TTC549 (cell line): ENCODE results near the gene FOXJ3.

Source experiments
- FAIRE-seq: peaks from 2 replicates; lab custom pipeline; 2012; peaks lifted over from hg19 to GRCh38; lab: Jason Lieb, UNC

FOXJ3 gene

DNA sequence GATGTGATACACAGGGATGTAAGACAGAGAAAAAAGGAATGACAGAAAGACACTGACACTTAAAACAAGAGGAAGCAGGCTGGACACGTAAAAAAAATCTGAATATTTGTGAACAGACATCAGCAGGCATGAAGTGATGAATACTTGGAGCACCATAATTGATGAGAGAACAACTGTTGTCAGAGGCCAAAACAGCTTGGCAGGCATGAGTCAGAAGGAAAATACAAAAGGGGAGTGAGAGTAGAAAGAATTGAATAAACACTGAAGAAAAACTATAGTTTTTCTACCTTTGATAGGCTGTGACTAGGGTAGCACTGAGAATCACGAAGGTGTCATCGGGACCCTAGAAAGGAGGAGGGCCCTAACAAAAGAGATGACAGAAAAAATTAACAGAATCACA is 148.9 kb downstream of the FOXJ3 start:
- no peak for FAIRE-seq

DNA sequence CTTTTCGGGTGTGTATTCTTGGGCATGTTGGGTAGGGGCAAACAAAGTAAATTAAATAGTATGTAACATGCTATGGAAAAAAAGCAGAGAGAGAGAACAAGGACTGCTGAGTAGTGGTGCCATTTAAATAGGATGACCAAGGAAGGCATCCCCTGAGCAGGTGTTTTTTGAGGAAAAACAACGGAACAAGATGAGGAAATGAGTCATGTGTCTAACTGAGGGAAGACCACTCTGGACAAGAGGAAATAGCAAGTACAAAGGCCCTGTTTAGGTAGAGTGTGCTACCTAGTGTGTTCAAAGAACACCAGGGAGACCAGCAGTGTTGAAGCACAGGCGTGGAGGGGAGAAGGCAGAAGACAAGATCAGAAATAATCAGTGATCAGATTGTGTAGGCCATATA is 150.4 kb downstream of the FOXJ3 start:
- no peak for FAIRE-seq

DNA sequence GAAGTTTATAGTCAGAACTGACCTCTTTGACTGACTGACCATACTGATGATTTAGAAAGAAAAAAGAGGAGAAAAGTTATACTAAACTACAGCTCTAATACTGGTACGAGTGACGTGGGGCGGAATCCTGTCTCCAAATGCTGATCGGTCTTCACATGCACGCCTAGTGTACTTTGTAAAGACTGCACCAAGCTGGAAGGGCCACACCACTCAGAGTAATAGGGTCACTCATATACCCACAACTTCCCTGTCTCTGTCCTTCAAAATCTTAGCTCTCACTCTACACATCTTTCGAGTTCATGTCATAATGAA is 151.1 kb downstream of the FOXJ3 start:
- FAIRE-seq: no peak

DNA sequence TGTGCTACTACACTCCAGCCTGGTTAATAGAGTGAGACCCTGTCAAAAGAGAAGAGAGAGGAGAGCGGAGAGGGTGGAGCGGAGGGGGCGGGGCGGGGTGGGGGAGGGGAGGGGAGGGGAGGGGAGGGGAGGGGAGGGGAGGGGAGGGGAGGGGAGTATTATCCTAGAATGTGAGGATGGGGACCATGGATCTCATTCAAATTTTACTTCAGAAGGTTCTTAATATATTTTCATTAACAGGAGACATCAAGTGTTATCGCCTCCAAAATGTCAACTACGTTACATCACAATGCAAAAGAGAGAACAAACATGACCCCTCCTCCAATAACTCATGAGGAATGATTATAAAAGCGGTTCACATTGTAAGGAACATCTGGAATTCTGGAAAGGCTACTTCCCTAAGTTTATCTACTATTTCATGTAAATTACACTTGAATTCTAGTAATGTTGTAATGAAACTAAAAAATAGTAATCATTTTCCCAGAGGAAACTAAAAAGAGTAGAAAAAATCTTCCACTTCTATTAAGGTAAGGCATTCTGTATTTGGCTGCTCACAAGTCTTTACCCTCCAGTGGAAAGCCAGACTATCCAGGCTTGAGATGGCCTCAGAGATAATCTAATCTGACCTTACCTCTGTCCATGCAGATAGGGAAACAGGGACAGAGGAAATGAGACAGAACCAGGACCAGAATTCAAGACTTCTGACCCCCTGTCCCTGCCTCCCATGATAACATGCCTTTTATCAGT is 151.7 kb downstream of the FOXJ3 start:
- no peak for FAIRE-seq

DNA sequence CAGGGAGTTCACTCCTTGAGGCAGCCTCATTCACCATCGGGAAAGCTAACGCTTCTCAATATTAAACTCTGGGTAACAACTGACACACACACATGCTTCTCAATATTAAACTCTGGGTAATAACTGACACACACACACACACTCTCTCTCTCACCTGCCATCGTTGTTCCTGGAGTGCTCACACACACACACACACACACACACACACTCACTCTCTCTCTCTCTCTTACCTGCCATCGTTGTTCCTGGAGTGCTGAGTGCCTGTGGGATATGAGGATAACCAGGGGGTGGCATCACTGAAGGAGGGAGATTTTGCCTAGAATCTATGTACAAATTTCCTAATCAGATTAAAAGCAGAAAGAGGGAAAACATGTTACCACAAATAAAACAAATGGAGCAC is 153.3 kb downstream of the FOXJ3 start:
- FAIRE-seq: no peak

DNA sequence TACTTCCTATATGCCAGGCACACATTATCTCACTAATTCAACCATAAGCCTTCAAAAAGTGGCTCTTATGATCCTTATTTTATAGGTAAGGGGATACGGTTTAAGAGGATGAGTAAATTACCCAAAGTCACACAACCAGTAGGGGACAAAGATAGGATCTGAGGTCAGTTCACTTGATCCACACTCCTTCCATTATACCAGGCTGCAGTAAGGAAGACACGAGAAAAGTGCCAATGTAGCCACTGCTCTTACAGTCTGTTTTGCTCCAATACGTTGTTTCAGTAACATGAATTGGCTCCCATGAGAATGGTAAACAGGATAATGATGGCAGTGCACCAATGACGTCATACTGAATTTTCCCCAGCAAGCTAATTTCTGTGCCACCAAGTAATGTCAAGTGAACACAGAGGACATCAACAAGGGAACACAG is 155.1 kb downstream of the FOXJ3 start:
- FAIRE-seq: no peak

DNA sequence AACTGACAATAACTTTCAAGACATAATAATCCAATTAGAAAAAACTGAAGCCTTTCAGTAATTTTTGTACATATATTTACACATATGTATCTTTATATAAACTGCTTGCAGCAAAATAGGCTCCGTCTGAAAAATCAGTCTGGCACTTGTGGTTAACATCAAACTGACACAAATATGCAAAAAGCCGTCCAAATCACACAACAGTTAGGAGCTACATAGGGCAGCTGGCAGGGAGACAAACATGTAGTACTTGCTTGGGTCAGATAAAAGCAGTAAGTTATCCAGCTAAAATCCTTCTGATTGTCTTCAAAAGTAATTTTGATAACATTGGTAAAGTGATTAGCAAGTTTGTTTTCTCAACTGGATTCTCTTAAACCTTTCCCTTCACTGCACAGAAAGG is 155.8 kb downstream of the FOXJ3 start:
- FAIRE-seq: no peak

DNA sequence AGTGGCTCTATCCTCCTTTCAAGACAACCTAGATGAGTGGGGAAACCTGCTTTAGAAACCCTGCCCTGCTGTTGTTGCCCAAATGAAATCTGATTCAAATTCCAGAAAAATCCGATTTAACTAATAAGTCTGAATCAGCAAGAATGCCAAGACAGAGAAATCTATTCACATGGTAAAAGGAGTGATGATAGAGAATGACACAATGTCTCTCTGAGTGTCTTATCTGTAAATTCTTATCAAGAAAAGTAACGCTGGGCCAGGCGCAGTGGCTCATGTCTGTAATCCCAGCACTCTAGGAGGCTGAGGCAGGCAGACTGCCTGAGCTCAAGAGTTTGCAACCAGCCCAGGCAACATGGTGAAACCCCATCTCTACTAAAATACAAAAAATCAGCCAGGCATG is 156.8 kb downstream of the FOXJ3 start:
- FAIRE-seq: no peak

DNA sequence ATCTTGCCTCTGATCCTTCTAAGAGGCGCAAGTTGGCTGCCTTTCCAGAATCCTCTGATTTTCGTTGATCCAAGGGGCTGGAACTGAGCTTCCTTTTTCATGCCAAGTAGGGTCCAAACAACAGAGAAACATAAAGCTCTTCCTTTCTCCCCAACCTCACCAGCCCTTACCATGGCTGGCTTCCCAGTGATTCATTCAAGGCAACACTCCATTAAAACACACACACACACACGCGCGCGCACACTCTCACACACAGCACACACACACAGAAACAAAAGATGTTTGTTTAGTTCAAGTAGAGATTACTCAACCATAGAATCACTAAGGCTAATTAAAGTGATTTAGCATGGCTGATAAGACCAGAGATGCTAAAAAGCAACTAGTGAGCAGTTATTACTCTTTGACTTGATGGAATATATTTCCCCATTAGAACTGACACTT is 157.5 kb downstream of the FOXJ3 start:
- FAIRE-seq: no peak

DNA sequence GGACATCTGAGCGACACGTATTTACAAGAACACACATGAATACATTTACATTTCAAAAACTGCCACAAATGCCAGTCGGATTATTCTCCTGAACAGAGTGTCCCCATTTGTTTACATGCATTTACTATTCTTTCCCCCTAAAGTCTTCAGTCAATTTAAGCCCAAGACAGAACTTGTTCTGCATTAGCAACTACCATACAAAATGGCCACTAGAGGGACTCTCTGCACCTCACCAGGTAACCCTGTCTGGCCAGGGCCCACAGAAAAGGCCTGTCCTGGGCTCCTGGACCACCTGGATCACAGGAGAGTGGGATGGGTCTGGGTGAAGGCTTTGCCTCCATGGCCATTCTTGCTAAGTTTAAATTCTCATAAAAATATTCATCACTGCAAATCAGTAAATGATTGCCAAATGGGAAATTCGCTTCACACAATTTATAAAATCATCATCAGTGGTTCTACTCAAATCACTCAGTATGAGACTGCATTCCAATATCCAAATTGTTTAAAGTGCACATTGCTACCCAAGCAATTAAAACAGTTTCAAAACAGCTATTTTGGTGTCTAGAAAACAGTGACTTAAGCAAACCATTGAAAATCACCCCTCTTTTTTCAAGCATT is 158.0 kb downstream of the FOXJ3 start:
- FAIRE-seq: no peak

DNA sequence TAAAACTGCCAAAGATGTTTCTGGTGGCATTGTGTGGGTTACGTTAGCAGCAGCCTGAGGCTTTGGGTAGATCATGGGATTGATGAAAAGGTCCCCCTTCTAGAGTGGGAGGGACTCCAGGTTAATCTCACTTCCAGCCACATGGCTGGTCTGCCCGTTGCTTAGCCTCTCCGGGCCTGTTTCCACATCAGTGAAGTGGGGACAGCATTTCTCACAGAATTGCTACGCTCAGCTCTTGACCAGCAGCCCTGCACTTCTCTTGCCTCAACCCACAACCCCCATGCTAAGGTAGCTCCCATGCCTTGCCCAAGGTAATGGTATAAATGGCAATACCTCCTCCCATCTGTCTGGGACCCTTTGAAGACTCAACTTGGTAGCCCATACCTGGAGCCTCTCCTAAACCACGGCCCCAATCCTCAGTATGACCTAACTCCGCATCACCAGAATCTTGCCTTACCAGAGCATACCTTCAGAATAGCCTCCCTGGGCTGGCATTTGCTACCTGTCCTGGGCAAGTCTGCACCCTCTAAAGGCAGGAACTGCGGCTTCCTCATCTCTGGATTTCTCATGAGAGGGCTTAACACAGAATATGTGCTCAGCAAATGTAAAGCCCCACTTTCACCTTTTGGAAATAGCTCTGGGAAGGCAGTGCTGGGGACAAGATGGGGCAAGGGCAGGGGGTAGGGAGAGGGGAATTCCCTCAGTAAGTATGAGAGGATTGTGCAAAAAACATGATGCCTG is 159.6 kb downstream of the FOXJ3 start:
- FAIRE-seq: no peak

DNA sequence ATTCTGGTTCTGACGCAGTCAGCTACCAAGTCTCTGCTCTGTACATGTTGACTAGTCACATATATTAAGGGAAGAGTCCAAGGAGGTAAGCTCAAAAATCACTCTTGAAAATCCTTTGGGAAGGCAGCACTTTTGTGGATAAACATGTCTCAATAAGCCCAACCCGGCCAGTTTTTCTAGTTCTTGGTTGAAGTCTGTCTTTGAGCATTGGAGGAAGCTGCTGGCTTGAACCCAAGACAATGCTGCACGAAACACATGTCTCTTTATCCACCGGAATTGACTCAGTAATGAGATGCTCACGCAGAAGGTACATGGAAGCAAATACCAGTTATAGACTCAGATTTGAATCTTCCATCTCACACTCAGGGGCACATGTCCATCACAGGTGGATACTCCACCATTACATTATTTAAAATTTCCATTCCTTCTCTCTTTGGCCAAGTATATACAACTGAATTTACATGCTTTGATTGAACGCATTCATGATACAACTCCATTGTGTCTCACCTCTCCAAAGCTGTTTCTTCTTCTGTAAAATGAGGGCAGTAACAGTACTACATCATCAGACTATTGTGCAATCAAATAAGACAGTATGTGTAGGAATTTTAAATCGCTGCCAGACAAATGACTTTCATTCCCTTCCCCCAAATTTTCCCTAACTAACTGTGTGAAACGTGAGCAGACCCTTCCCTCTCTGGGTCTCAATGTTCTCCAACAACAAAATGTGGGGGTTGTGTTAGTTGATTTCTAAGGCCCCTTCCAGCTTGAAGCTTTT is 160.9 kb downstream of the FOXJ3 start:
- no peak for FAIRE-seq

DNA sequence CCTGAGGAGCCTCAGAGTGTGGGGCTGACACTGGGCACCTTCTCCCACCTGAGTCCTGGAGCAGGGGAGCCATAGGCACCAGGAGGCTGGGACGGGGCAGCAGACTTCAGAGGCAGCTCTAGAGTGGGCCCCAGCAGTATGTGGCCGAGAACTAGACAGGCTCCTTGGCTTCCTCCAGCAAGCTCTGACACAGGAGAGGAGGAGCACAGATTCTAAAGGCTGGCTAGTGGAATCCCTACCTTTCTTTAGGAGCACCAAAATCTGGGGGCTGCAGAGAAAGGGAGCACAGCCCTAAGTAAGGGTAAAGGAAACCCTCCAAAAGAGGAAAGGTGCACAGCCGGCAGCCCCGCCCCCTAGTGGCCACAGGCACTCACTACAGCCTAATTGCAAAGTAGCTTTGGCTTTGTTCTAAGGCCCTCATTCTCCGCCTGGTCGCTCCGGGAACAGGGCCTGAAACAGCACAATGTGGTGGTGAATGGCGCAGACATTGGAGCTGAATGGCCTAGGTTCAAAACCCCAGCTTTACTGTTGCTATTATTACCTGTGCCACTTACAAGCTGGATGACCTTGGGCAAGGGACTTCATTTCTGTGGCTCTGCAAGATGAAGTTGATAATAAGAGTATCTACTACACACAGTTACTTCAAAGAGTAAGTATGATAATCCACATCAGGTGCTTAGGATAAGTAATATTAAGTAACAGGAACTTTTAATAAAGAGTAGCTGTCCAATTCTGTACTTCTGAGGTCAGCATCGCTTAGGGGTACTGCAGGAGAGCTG is 161.7 kb downstream of the FOXJ3 start:
- FAIRE-seq: peak; percentile 3

DNA sequence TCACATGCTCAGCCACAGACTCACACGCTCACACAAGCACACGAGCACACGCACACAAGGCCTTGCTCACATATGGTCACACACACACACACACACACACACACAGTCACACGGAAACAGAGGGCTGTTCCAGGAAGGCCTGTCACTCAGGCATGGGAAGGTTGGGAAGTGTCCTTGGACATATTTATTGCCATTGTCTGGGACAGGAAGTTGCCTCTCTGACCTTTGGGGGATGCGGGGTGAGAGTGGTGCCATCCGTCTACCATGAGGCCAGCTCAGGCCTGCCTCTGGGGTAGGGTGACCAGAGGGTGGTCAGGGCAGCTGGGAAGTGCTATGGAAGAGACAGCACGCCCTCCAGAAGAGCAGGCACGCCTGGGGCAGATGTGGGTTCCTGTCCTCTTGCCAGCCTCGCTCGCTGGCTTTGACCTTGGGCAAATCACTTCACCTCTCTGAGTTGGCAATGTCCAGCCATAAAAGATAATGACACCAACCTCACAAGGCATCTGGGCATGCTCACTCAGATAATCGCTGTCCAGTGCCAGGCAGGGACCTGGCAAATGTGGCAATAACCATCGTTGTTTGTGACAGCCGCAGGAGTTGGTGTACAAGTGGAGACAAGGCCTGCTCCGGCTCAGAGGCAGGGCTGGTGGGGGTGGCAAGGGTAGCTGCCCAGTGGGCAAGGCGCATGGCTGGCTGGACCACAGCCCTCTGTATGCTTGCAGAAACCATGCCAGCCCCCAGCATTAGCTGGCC is 162.5 kb downstream of the FOXJ3 start:
- no peak for FAIRE-seq

DNA sequence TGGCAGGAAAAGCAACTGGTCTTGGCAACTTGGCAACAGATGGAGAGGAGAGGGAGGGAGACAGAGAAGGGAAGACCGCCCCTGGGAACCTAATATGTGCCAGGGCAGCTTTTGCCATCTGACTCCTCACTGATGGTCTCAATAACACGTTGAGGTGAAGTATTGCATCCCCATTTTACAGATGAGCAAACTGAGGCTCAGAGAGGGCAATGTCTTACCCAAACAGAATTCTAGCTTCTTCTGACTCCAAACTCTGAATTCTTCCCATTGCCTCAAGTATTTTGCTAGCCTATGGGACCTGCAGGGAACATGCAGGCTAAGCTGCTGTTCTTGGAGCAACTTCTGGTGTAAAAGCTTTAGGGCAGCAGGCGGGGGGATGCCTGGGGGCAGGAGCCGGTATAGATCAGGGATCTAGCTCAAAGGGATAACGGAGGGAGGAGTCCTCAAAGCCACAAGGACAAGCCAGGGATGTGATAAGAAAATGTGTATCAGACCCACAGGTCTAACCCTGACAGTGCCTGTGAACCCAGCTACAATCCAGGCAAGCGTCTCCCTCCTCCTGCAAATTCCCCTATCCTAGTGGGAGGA is 163.3 kb downstream of the FOXJ3 start:
- FAIRE-seq: no peak

DNA sequence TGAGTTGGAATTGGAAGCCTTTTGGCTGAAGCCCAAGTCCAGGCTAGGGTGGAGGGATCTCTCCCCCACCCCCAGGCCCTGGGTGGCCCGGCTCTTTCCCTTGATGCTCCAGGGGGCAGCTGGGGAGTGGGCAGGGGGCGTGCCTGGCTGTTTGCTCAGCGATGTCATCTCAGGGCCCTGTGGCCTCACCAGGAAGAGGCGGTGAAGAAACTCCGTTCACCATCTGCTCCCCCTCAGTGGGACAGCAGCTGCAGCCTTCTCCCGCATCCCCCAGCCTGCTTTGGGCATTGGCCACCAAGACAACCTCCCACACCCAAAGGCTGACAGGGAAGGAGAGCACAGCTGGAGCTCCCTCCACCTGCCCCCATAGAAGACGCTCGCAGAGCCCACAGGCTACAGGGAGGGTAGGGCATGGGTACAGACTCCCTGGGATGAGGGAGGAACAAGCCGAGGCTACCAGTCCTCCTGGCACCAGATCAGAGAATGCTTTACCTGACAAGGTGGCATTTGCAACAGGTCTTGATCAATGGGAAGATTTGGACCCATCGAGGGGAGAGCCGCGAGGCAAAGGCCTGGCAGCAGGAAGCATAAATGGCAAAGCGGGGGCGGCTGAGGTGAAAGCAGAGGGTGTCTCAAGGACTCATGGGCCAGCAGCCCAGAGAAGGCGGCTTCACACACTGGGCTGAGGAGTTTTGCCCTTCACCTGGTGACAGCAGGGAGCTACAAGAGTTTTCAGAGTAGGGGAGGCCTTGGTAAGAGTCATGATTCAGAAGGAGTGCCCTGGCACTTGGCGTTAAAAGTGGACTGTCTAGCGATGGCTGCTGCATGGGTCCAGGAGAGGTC is 164.0 kb downstream of the FOXJ3 start:
- no peak for FAIRE-seq

DNA sequence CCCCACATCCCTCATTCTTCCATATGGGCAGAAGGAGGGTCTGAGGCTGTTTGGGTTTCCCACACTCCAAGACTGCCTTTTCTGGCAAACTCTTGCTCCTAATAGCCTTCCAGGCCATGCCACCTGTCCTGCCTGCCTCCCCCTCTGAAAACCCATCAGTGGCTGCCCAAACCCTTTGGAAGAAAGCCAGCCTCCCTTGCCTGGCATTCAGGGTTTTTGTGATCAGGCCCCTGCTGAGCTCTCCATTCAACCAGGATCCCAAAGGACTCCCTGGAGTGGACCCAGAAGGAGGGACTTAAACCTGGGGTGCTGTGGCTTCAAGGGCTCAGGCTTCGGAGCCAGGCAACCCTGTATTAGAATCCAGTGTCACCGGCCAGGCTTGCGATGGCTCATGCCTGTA is 166.3 kb downstream of the FOXJ3 start:
- FAIRE-seq: no peak

DNA sequence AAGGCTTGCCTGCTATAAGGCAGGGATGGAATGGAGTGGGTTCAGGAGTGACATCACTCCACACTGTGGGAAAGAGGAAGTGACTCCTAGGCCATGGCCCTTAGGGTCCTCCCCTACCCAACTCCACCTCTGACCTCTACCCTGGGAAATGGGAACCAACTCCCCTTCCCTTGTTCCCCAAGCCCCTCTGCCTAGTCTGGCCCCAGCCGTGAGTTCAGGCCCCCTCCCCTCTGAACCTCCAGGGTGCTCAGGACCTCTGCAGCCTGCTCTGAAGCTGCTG is 166.7 kb downstream of the FOXJ3 start:
- FAIRE-seq: no peak

DNA sequence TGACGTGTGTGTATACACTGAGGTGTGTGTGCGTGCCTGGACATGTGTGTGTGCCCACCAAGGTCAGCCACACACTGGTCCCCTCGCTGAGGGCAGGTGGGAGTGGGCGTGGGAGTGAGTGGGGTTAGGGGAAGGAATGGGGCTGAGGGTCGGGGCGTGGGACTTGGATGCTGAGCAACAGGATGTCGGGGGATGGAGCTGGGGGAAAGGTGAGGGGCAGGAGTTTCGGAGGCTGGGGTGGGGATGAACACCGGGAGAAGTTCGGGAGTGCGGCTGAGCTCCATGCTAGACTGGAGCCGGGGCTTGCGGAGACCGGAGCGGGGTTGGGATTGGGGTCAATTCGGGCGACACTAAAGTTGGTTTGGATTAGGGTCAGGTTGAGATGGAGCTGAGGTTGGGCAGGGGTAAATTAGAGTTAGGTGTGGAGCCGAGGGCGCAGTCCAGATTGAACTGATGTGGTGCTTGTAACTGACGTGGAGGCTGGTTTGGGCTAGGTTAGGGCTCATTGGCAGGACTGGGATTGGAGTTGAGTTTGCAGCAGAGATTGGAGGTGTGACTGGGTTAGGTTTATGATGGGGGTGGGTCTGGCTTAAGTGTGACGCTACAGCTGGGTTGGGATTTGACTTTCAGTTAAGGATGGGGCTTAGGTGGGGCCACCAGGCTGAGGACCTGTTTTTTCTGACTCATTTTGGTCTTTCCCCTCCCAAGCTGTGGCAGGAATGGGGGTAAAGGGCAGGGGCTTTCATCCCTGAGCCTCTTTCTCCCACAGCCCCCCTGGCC is 167.2 kb downstream of the FOXJ3 start:
- no peak for FAIRE-seq
